C4-2B (cell line): ENCODE results near the gene ARHGAP27.

Experiments used
- ZFX ChIP-seq: fragments of 450-650 bp; IDR thresholded peaks from 2 replicates; pipeline ENCODE4 v1.6.1; 2017
- TF ChIP-seq, protein P1 (sequence below): fragments of 450-650 bp; conservative IDR thresholded peaks from 2 replicates; pipeline ENCODE4 v1.5.1; 2017; ENCODE audit warnings: mild to moderate bottlenecking

DNA sequence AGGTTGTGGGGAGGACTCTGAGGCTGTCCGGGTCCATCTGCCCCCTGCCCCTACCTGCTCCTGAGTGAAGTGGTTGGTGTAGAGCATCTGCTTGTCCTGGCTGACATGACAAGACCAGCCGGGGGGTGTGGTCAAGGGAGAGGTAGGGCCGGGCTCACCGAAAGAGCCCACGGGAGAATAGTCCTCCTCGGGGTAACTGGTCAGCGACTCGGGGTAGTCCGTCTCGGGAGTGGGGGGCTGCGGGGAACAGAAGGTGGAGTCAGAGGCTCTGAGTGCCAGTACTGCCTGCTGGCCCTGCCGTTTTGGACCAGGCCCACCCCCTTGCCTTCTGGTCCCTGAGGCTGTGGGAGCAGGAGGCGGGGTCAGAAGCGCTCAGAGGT lies 27.8 kb downstream of the ARHGAP27 start:
- TF ChIP-seq, protein P1, sequence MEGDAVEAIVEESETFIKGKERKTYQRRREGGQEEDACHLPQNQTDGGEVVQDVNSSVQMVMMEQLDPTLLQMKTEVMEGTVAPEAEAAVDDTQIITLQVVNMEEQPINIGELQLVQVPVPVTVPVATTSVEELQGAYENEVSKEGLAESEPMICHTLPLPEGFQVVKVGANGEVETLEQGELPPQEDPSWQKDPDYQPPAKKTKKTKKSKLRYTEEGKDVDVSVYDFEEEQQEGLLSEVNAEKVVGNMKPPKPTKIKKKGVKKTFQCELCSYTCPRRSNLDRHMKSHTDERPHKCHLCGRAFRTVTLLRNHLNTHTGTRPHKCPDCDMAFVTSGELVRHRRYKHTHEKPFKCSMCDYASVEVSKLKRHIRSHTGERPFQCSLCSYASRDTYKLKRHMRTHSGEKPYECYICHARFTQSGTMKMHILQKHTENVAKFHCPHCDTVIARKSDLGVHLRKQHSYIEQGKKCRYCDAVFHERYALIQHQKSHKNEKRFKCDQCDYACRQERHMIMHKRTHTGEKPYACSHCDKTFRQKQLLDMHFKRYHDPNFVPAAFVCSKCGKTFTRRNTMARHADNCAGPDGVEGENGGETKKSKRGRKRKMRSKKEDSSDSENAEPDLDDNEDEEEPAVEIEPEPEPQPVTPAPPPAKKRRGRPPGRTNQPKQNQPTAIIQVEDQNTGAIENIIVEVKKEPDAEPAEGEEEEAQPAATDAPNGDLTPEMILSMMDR = no peak
- TF ChIP-seq ZFX = no peak
